K562 (cell line): ENCODE results near the gene TAS2R40. TPM values are rescaled to one million over a fixed set of nuclear protein-coding genes. Genes with fewer than 3 reads are reported as not detected.

ENCODE experiments used
- ATAC-seq: fragments of 200-7000 bp; cut with Tn5 transposase; 3 replicates; pipeline ENCODE4 v1.9.1; 2020; ENCODE audit warnings: moderate library complexity
- BruUV-seq: library from RNA; stranded (reverse); fragments of 400-500 nt; replicated peaks from 2 replicates; lab custom pipeline; 2021; lab: Mats Ljungman, UMichigan
- CTCF ChIA-PET: fragments of 300-600 bp; formaldehyde crosslinking; extraction: SDS; loops from one replicate; lab custom pipeline; 2021; ENCODE audit warnings: low intra/inter-chr PET ratio; lab: Yijun Ruan, JAX
- POLR2A ChIA-PET: fragments of 300-600, 350-650 bp; sonication (Branson Sonifier 250); formaldehyde crosslinking; extraction: SDS; loops from one replicate; lab custom pipeline; 2021; ENCODE audit warnings: antibody characterized with exemption, inconsistent platforms; lab: Yijun Ruan, JAX
- DNase-seq, 4 experiments: peaks; one replicate each; pipeline versions ENCODE4 v3.0.0 to v3.0.0-alpha.2; 2011 to 2018; ENCODE audit warnings: low spot score in 3 of 4, mixed read lengths in 3 of 4; ENCODE audit errors: extremely low read depth in 1 of 4
- FAIRE-seq: peaks from 2 replicates; lab custom pipeline; 2011; peaks lifted over from hg19 to GRCh38; lab: Jason Lieb, UNC
- H2AFZ ChIP-seq: 2 replicates; pipeline ENCODE4 v1.6.0; 2011; ENCODE audit warnings: low read depth, low read length, control low read depth, inconsistent platforms
- H3K27ac ChIP-seq: fragments of 200-600 bp; 3 replicates; pipeline ENCODE4 v1.8.0; 2011; ENCODE audit warnings: low read depth, mild to moderate bottlenecking, control low read depth, inconsistent platforms, low read length, moderate library complexity, mixed read lengths; ENCODE audit errors: extremely low read depth
- H3K27me3 ChIP-seq, 2 experiments: fragments of 300-600 bp in 1 of 2; 2 replicates in 1 of 2; 3 replicates in 1 of 2; pipeline versions ENCODE4 v1.6.0 to v1.8.0; 2011; ENCODE audit warnings: inconsistent platforms in 2 of 2, low read length in 2 of 2, mild to moderate bottlenecking in 1 of 2, mixed read lengths in 1 of 2, moderate library complexity in 1 of 2; ENCODE audit not compliant: control insufficient read depth in 2 of 2, insufficient read depth in 2 of 2
- H3K36me3 ChIP-seq: fragments of 300-600 bp; 3 replicates; pipeline ENCODE4 v1.8.0; 2011; ENCODE audit warnings: mild to moderate bottlenecking, low read length, inconsistent platforms; ENCODE audit not compliant: control insufficient read depth, insufficient read depth
- H3K4me1 ChIP-seq, 2 experiments: fragments of 200-600 bp in 1 of 2; replicated peaks in 1 of 2; 2 replicates in 1 of 2; 3 replicates in 1 of 2; pipeline versions ENCODE4 v1.5.1 to v1.8.0; 2011; ENCODE audit warnings: inconsistent platforms in 2 of 2, low read length in 2 of 2, mild to moderate bottlenecking in 1 of 2, mixed read lengths in 1 of 2, moderate library complexity in 1 of 2; ENCODE audit not compliant: control insufficient read depth in 2 of 2, insufficient read depth in 2 of 2
- H3K4me2 ChIP-seq: 2 replicates; pipeline ENCODE4 v1.6.1; 2011; ENCODE audit warnings: low read length, control low read depth, inconsistent platforms, mixed read lengths; ENCODE audit not compliant: insufficient read depth
- H3K4me3 ChIP-seq: fragments of 200-600 bp; sonication (generic), shearing (Covaris generic); 2 replicates; pipeline ENCODE4 v1.5.1; 2016; ENCODE audit warnings: control low read depth, inconsistent platforms
- H3K79me2 ChIP-seq: fragments of 200-600 bp; 3 replicates; pipeline ENCODE4 v1.8.0; 2011; ENCODE audit warnings: low read length, inconsistent platforms; ENCODE audit not compliant: control insufficient read depth, insufficient read depth
- H3K9ac ChIP-seq, 2 experiments: 2 replicates each; pipeline versions ENCODE4 v1.6.0 to v1.6.1; 2011; ENCODE audit warnings: low read depth in 2 of 2, low read length in 2 of 2, control low read depth in 1 of 2, inconsistent platforms in 1 of 2, mild to moderate bottlenecking in 1 of 2, mixed read lengths in 1 of 2; ENCODE audit not compliant: insufficient read depth in 1 of 2
- H3K9me1 ChIP-seq: one replicate; pipeline ENCODE4 v1.6.0; 2011; ENCODE audit warnings: inconsistent platforms, mild to moderate bottlenecking, low read length, moderate library complexity; ENCODE audit not compliant: control insufficient read depth, insufficient read depth
- H3K9me3 ChIP-seq: replicated peaks from 2 replicates; pipeline ENCODE4 v1.5.1; 2011; ENCODE audit warnings: low read depth, low read length, inconsistent platforms; ENCODE audit not compliant: control insufficient read depth, insufficient read depth
- H4K20me1 ChIP-seq: replicated peaks from 2 replicates; pipeline ENCODE4 v1.6.1; 2011; ENCODE audit warnings: low read length, inconsistent platforms, mixed read lengths; ENCODE audit not compliant: control insufficient read depth, insufficient read depth
- BDP1 ChIP-seq: IDR thresholded peaks from 3 replicates; pipeline ENCODE4 v1.6.1; 2011; ENCODE audit not compliant: insufficient read length, insufficient read depth
- EHMT2 ChIP-seq: fragments of 450-650 bp; IDR thresholded peaks from 2 replicates; pipeline ENCODE4 v1.6.1; 2018; ENCODE audit warnings: antibody characterized with exemption
- GTF2F1 ChIP-seq: IDR thresholded peaks from 2 replicates; pipeline ENCODE4 v1.6.1; 2011; ENCODE audit warnings: low read depth, low read length, improper control_type of control experiment
- KAT2B ChIP-seq: IDR thresholded peaks from one replicate; pipeline ENCODE4 v1.6.1; 2012; ENCODE audit warnings: low read depth, mild to moderate bottlenecking, control low read depth, inconsistent platforms, low read length, moderate library complexity
- KAT8 ChIP-seq: fragments of 450-650 bp; IDR thresholded peaks from 2 replicates; pipeline ENCODE4 v1.6.1; 2016; ENCODE audit warnings: low read depth, mild to moderate bottlenecking
- KLF6 ChIP-seq: fragments of 250-450 bp; sonication (Bioruptor Pico); IDR thresholded peaks from 2 replicates; pipeline ENCODE4 v1.4.0; 2020; ENCODE audit warnings: mild to moderate bottlenecking, moderate library complexity, borderline replicate concordance
- PML ChIP-seq: IDR thresholded peaks from 2 replicates; pipeline ENCODE4 v1.6.1; 2012; ENCODE audit warnings: low read length, inconsistent platforms
- POLR3A ChIP-seq: IDR thresholded peaks from 2 replicates; pipeline ENCODE4 v1.6.1; 2011; ENCODE audit warnings: borderline replicate concordance, mild to moderate bottlenecking, moderate library complexity; ENCODE audit not compliant: insufficient read length, insufficient read depth; ENCODE audit errors: extremely low read depth
- ZNF354B ChIP-seq: fragments of 250-450 bp; sonication (Bioruptor Pico); IDR thresholded peaks from 2 replicates; pipeline ENCODE4 v1.4.0; 2020
- ZNF41 ChIP-seq: fragments of 250-450 bp; sonication (Bioruptor Pico); conservative IDR thresholded peaks from 2 replicates; pipeline ENCODE4 v1.4.0; 2020; ENCODE audit warnings: mild to moderate bottlenecking
- ZNF707 ChIP-seq: fragments of 250-450 bp; sonication (Bioruptor Pico); conservative IDR thresholded peaks from 2 replicates; pipeline ENCODE4 v1.8.0; 2022; ENCODE audit warnings: inconsistent platforms, mild to moderate bottlenecking, moderate library complexity
- ZNF77 ChIP-seq: fragments of 250-450 bp; sonication (Bioruptor Pico); IDR thresholded peaks from 2 replicates; pipeline ENCODE4 v1.5.0; 2020
- WGBS: fragments of 100-300 bp; shearing (Covaris generic); methylation state at CpG from one replicate; pipeline ENCODE4 v1.1.6; 2016; ENCODE audit warnings: low coverage, mixed read lengths; ENCODE audit not compliant: insufficient coverage; ENCODE audit errors: missing lambda C conversion rate; 5-methylcytosine and 5-hydroxymethylcytosine counted together
- in situ Hi-C: fragments of 300-500 bp; cut with MboI; formaldehyde crosslinking; loops from 4 replicates; pipeline ENCODE4 v1.15.0; 2018; ENCODE audit warnings: inconsistent platforms, mixed read lengths
- intact Hi-C: fragments of 100-400 bp; cut with micrococcal nuclease; formaldehyde crosslinking; loops from 2 replicates; pipeline ENCODE4 v1.14.2; 2022
- polyA plus RNA-seq, 8 experiments: library from polyadenylated mRNA; depleted of rRNA in 4 of 8; stranded (reverse) in 5 of 8; unstranded in 3 of 8; fragments of >200 nt; fragmentation: Nextera tagmentation in 2 of 8; fragmentation: Illumina TruSeq in 1 of 8; extraction: Ambion mirVana in 2 of 8; extraction: Trizol in 1 of 8; gene quantifications; 2 replicates each; pipeline versions ENCODE4 v1.2.1 to v1.2.3, GENCODE V29; 2011 to 2014; ENCODE audit warnings: inconsistent platforms in 1 of 8, missing spikeins in 1 of 8
- total RNA-seq, 7 experiments: library from RNA; depleted of rRNA in 6 of 7; stranded (reverse); fragments of >200 nt in 6 of 7; fragmentation: Illumina TruSeq in 2 of 7; extraction: Trizol in 2 of 7; gene quantifications; 2 replicates each; pipeline versions ENCODE4 v1.2.1 to v1.2.3, GENCODE V29; 2011 to 2021; ENCODE audit warnings: low replicate concordance in 1 of 7
- TF ChIP-seq, protein P1 (sequence below): sonication (generic); formaldehyde crosslinking; IDR thresholded peaks from 2 replicates; pipeline ENCODE4 v1.9.0; 2022; ENCODE audit warnings: mild to moderate bottlenecking, missing genetic modification reagents
- TF ChIP-seq, protein P2 (sequence below): fragments of 250-450 bp; sonication (Bioruptor Pico); IDR thresholded peaks from 2 replicates; pipeline ENCODE4 v1.5.0; 2021
- TF ChIP-seq, protein P3 (sequence below): fragments of 450-650 bp; IDR thresholded peaks from 2 replicates; pipeline ENCODE4 v1.6.1; 2014; ENCODE audit warnings: low read depth, mild to moderate bottlenecking, moderate library complexity, borderline replicate concordance

TAS2R40 gene
- total and polyA plus RNA-seq, 9 of the 15 experiments (the other 6 are each of a cell fraction or from before 2014, with no cell fraction given): not detected

DNA sequence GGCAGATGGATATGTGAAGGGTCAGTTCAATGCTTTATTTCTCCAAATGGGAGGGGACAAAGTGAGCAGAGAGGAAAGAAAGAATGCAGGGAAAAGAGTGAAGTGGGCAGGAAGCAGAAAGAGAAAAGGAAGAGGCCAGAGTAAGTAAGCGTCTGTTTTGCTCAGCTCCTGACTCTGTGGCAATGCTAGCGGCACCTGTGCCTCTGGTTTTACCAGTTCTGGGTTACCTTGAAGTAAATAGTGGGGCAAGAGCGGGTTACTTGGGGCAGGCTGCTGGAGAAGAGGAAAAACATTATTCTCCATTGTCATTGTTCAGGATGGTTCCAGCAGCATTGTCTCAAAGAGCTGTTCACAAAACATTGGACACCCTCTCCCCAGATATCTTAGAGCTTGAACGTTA is 1.9 kb downstream of the TAS2R40 start:
- no peaks in the 10 kb centered on the region for H4K20me1 ChIP-seq
- no peak overlapping the region for H3K9ac ChIP-seq
- no peak for DNase-seq
- no peak for ATAC-seq
- in situ Hi-C loops: loop anchor here (5.0 to 10.0 kb wide), 2 partner anchors 366 to 599 kb away; partner anchors contain the start of gene EPHB6
- TF ChIP-seq KLF6 (CRISPR knock-in tag): no peak
- TF ChIP-seq BDP1: no peak
- TF ChIP-seq EHMT2: no peak
- TF ChIP-seq ZNF77 (CRISPR knock-in tag): no peak
- no peak for TF ChIP-seq ZNF41 (CRISPR knock-in tag)
- TF ChIP-seq, all 486 proteins: peak for 0
- no peak overlapping the region for H3K4me2 ChIP-seq
- POLR2A ChIA-PET: interaction anchor here (0.6 kb wide), 1 partner anchor 229 kb away, joined by 3 read pairs; no protein-coding TSS in a partner anchor
- H3K79me2 ChIP-seq: no peaks in the 10 kb centered on the region
- intact Hi-C loops: no loop called here
- H3K9me3 ChIP-seq: no peaks in the 10 kb centered on the region
- no peaks in the 10 kb centered on the region for H3K9me1 ChIP-seq
- H2AFZ ChIP-seq: no peak overlapping the region
- H3K27ac ChIP-seq: no peak overlapping the region
- no peaks in the 10 kb centered on the region for H3K4me1 ChIP-seq
- 0% methylated on average over 4 of the region's 4 CpGs for WGBS
- CTCF ChIA-PET: no interaction called here
- peaks cover 28 to 38% of the 10 kb centered on the region in 2 experiments; a peak in 4 of 5 replicates for H3K27me3 ChIP-seq
- H3K4me3 ChIP-seq: no peak overlapping the region
- BruUV-seq: no TSS peak
- FAIRE-seq: no peak
- H3K36me3 ChIP-seq: no peaks in the 10 kb centered on the region

- Histone ChIP-seq H3K4me1 (no peaks in the 10 kb centered on the region), H3K27ac (no peak overlapping the region), H3K4me3 (no peak overlapping the region), H3K9me3 (no peaks in the 10 kb centered on the region), H3K4me2 (no peak overlapping the region), H4K20me1 (no peaks in the 10 kb centered on the region), H3K79me2 (no peaks in the 10 kb centered on the region)
- WGBS: 1% methylated on average over 5 of the region's 5 CpGs
- DNase-seq: no peak
- in situ Hi-C loops: loop anchor here (10.0 kb wide), 1 partner anchor 600 kb away; no protein-coding TSS in a partner anchor
- no peak for ATAC-seq
- POLR2A ChIA-PET: no interaction called here
- TF ChIP-seq, protein P1, sequence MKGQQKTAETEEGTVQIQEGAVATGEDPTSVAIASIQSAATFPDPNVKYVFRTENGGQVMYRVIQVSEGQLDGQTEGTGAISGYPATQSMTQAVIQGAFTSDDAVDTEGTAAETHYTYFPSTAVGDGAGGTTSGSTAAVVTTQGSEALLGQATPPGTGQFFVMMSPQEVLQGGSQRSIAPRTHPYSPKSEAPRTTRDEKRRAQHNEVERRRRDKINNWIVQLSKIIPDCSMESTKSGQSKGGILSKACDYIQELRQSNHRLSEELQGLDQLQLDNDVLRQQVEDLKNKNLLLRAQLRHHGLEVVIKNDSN (CRISPR knock-in tag): no peak
- no peak for TF ChIP-seq GTF2F1
- TF ChIP-seq, protein P2, sequence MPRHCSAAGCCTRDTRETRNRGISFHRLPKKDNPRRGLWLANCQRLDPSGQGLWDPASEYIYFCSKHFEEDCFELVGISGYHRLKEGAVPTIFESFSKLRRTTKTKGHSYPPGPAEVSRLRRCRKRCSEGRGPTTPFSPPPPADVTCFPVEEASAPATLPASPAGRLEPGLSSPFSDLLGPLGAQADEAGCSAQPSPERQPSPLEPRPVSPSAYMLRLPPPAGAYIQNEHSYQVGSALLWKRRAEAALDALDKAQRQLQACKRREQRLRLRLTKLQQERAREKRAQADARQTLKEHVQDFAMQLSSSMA (CRISPR knock-in tag): no peak
- TF ChIP-seq KAT2B: no peak
- no peak for TF ChIP-seq KAT8
- TF ChIP-seq POLR3A: no peak
- no peak for TF ChIP-seq PML
- TF ChIP-seq ZNF354B (CRISPR knock-in tag): no peak
- TF ChIP-seq ZNF77 (CRISPR knock-in tag): no peak
- TF ChIP-seq ZNF707 (CRISPR knock-in tag): no peak
- TF ChIP-seq, protein P3, sequence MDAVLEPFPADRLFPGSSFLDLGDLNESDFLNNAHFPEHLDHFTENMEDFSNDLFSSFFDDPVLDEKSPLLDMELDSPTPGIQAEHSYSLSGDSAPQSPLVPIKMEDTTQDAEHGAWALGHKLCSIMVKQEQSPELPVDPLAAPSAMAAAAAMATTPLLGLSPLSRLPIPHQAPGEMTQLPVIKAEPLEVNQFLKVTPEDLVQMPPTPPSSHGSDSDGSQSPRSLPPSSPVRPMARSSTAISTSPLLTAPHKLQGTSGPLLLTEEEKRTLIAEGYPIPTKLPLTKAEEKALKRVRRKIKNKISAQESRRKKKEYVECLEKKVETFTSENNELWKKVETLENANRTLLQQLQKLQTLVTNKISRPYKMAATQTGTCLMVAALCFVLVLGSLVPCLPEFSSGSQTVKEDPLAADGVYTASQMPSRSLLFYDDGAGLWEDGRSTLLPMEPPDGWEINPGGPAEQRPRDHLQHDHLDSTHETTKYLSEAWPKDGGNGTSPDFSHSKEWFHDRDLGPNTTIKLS: no peak
- TF ChIP-seq, all 486 proteins: peak for 0
- Histone ChIP-seq H3K36me3 (no peaks in the 10 kb centered on the region), H3K9me1 (no peaks in the 10 kb centered on the region), H3K27me3 (peaks cover 28 to 35% of the 10 kb centered on the region in 2 experiments; a peak in 4 of 5 replicates), H3K9ac (no peak overlapping the region), H2AFZ (no peak overlapping the region)
- no TSS peak for BruUV-seq
- intact Hi-C loops: no loop called here
- no peak for FAIRE-seq
- CTCF ChIA-PET: no interaction called here
Measured at GRCh38 chr7:143225047-143225446, 3.2 kb downstream of the TAS2R40 start.
